ENCODE measurements around the gene WIPF1. TPM values are rescaled to one million over a fixed set of nuclear protein-coding genes. Genes with fewer than 3 reads are reported as not detected.

WIPF1 gene
- total RNA-seq, 1 donor from 2014 or later: 20.4 TPM

GRCh38 chr2:174546519-174547506 is 50.8 kb downstream of the WIPF1 start:
- Histone ChIP-seq H3K27ac (no peak overlapping the region), H3K27me3 (no peaks in the 10 kb centered on the region), H3K4me3 (no peak overlapping the region), H3K9me3 (no peaks in the 10 kb centered on the region), H3K36me3 (no peaks in the 10 kb centered on the region), H3K4me1 (no peaks in the 10 kb centered on the region)
- intact Hi-C loops (cut with DNase I): no loop called here
- DNase-seq (ENCODE audit: extremely low spot score in 2 of 2): no peak
- no peak for TF ChIP-seq CTCF (IDR thresholded peaks at IDR 0.05)
- TF ChIP-seq POLR2AphosphoS5 (IDR thresholded peaks at IDR 0.05; ENCODE audit: insufficient read depth in 1 of 2, low read depth in 1 of 2): no peak
- no peak for TF ChIP-seq POLR2A (IDR thresholded peaks at IDR 0.05)

GRCh38 chr2:174545240-174545639 is 52.4 kb downstream of the WIPF1 start:
- H3K4me3 ChIP-seq: no peak overlapping the region
- no peak for DNase-seq (ENCODE audit: extremely low spot score in 2 of 2)
- no peaks in the 10 kb centered on the region for H3K27me3 ChIP-seq
- no peaks in the 10 kb centered on the region for H3K4me1 ChIP-seq
- H3K9me3 ChIP-seq: no peaks in the 10 kb centered on the region
- no peaks in the 10 kb centered on the region for H3K36me3 ChIP-seq
- no peak overlapping the region for H3K27ac ChIP-seq
- TF ChIP-seq CTCF (IDR thresholded peaks at IDR 0.05): no peak
- intact Hi-C loops (cut with DNase I): no loop called here

- Histone ChIP-seq H3K36me3 (no peaks in the 10 kb centered on the region), H3K9me3 (no peaks in the 10 kb centered on the region), H3K4me1 (no peaks in the 10 kb centered on the region), H3K27me3 (no peaks in the 10 kb centered on the region), H3K27ac (no peak overlapping the region), H3K4me3 (no peak overlapping the region)
- TF ChIP-seq POLR2A (IDR thresholded peaks at IDR 0.05) (no peak), POLR2AphosphoS5 (IDR thresholded peaks at IDR 0.05; ENCODE audit: insufficient read depth in 1 of 2, low read depth in 1 of 2) (no peak), CTCF (IDR thresholded peaks at IDR 0.05) (no peak)
- no peak for DNase-seq (ENCODE audit: extremely low spot score in 2 of 2)
- intact Hi-C loops (cut with DNase I): no loop called here
Observed at GRCh38 chr2:174544802-174545201, 52.8 kb downstream of the WIPF1 start.

- Histone ChIP-seq H3K36me3 (no peaks in the 10 kb centered on the region), H3K4me1 (no peaks in the 10 kb centered on the region), H3K27ac (no peak overlapping the region), H3K9me3 (no peaks in the 10 kb centered on the region), H3K4me3 (no peak overlapping the region), H3K27me3 (no peaks in the 10 kb centered on the region)
- intact Hi-C loops (cut with DNase I): no loop called here
- no peak for DNase-seq (ENCODE audit: extremely low spot score in 2 of 2)
- TF ChIP-seq POLR2A (IDR thresholded peaks at IDR 0.05) (no peak), POLR2AphosphoS5 (IDR thresholded peaks at IDR 0.05; ENCODE audit: insufficient read depth in 1 of 2, low read depth in 1 of 2) (no peak), CTCF (IDR thresholded peaks at IDR 0.05) (no peak)
Observed at GRCh38 chr2:174544156-174544555, 53.4 kb downstream of the WIPF1 start.

GRCh38 chr2:174540893-174541292 is 56.7 kb downstream of the WIPF1 start:
- no peak overlapping the region for H3K4me3 ChIP-seq
- intact Hi-C loops (cut with DNase I): no loop called here
- TF ChIP-seq POLR2A (IDR thresholded peaks at IDR 0.05): no peak
- no peak for TF ChIP-seq POLR2AphosphoS5 (IDR thresholded peaks at IDR 0.05; ENCODE audit: insufficient read depth in 1 of 2, low read depth in 1 of 2)
- H3K9me3 ChIP-seq: no peaks in the 10 kb centered on the region
- H3K36me3 ChIP-seq: no peaks in the 10 kb centered on the region
- H3K4me1 ChIP-seq: no peaks in the 10 kb centered on the region
- DNase-seq (ENCODE audit: extremely low spot score in 2 of 2): no peak
- no peak overlapping the region for H3K27ac ChIP-seq
- no peaks in the 10 kb centered on the region for H3K27me3 ChIP-seq
